ENCODE data around the gene ADGRV1. TPM values are rescaled to one million over a fixed set of nuclear protein-coding genes. Genes with fewer than 3 reads are reported as not detected.

ADGRV1 gene
- total and polyA plus RNA-seq, 9 of the 15 experiments (the other 6 are each of a cell fraction or from before 2014, with no cell fraction given), result 21.7 to 156 (median 58.2) TPM

- Histone ChIP-seq H3K4me1 (replicated peaks in 1 of 2; ENCODE audit: control insufficient read depth in 2 of 2, insufficient read depth in 2 of 2, low read length in 2 of 2) (no peaks in the 10 kb centered on the region; a peak in 1 of 5 replicates), H3K27me3 (ENCODE audit: control insufficient read depth in 2 of 2, insufficient read depth in 2 of 2, low read length in 2 of 2) (no peaks in the 10 kb centered on the region), H3K4me2 (ENCODE audit: insufficient read depth, low read length) (no peak overlapping the region), H2AFZ (ENCODE audit: low read depth, low read length) (0 out of 2 replicates have a peak overlapping the region, but pooled peaks have one; percentile 12), H3K27ac (ENCODE audit: extremely low read depth, low read depth, low read length) (no peak overlapping the region), H4K20me1 (replicated peaks; ENCODE audit: control insufficient read depth, insufficient read depth, low read length) (no peaks in the 10 kb centered on the region), H3K79me2 (ENCODE audit: control insufficient read depth, insufficient read depth, low read length) (no peaks in the 10 kb centered on the region), H3K4me3 (no peak overlapping the region), H3K9me1 (ENCODE audit: control insufficient read depth, insufficient read depth, low read length) (no peaks in the 10 kb centered on the region), H3K36me3 (ENCODE audit: control insufficient read depth, insufficient read depth, low read length) (no peaks in the 10 kb centered on the region), H3K9me3 (replicated peaks; ENCODE audit: control insufficient read depth, insufficient read depth, low read depth, low read length) (no peaks in the 10 kb centered on the region), H3K9ac (ENCODE audit: insufficient read depth in 1 of 2, low read depth in 2 of 2, low read length in 2 of 2) (no peak overlapping the region)
- in situ Hi-C loops (cut with MboI), result no loop called here
- ChIA-PET CTCF (ENCODE audit: low intra/inter-chr PET ratio) (no interaction called here), POLR2A (interaction anchor here (0.8 to 1.6 kb wide), 5 partner anchors 10 to 197 kb away, joined by 3 to 6 read pairs (median 3); no protein-coding TSS in a partner anchor)
- no peak for ATAC-seq
- intact Hi-C loops (cut with micrococcal nuclease), result loop anchor here (2.0 to 5.0 kb wide), 2 partner anchors 81 to 201 kb away; no protein-coding TSS in a partner anchor
- 28% methylated on average over 4 of the region's 4 CpGs for WGBS (ENCODE audit: insufficient coverage, low coverage, missing lambda C conversion rate)
- no TSS peak for BruUV-seq (replicated peaks)
- FAIRE-seq, result peak; percentile 15
- TF ChIP-seq ELF2 (CRISPR knock-in tag; IDR thresholded peaks at IDR 0.05) (no peak), ZNF584 (CRISPR knock-in tag; IDR thresholded peaks at IDR 0.05; ENCODE audit: low read depth) (no peak), HIVEP1 (CRISPR knock-in tag; IDR thresholded peaks at IDR 0.05) (no peak), ZBTB9 (CRISPR knock-in tag; IDR thresholded peaks at IDR 0.05) (no peak), KLF10 (CRISPR knock-in tag; IDR thresholded peaks at IDR 0.05) (no peak), CBX2 (IDR thresholded peaks at IDR 0.05; ENCODE audit: insufficient read depth, low read length, poor library complexity, severe bottlenecking) (no peak), ETS2 (tag; IDR thresholded peaks at IDR 0.05; ENCODE audit: borderline replicate concordance, poor library complexity, severe bottlenecking) (no peak), MCM2 (IDR thresholded peaks at IDR 0.05; ENCODE audit: low read depth) (no peak), SMAD3 (CRISPR knock-in tag; conservative IDR thresholded peaks at IDR 0.05) (no peak)
- DNase-seq (ENCODE audit: extremely low read depth in 1 of 4, low spot score in 3 of 4), result no peak
Measured at GRCh38 chr5:91183743-91184142, 625.1 kb downstream of the ADGRV1 start.

All from K562 (cell line).